Hepatocyte (in vitro differentiated cells): ENCODE data around the gene C5orf15. TPM values are rescaled to one million over a fixed set of nuclear protein-coding genes. Genes with fewer than 3 reads are reported as not detected.

ENCODE experiments used
- DNase-seq: peaks from one replicate; pipeline ENCODE4 v3.0.0-alpha.2; 2016; ENCODE audit warnings: low spot score
- H2AFZ ChIP-seq: fragments of 200-600 bp; sonication (generic); 2 replicates; pipeline ENCODE4 v1.6.0; 2016; ENCODE audit warnings: antibody characterized with exemption, mild to moderate bottlenecking
- H3K27ac ChIP-seq: fragments of 200-600 bp; sonication (generic); 2 replicates; pipeline ENCODE4 v1.5.1; 2016; ENCODE audit warnings: mild to moderate bottlenecking
- H3K27me3 ChIP-seq: fragments of 200-600 bp; sonication (generic); 2 replicates; pipeline ENCODE4 v1.6.1; 2016
- H3K36me3 ChIP-seq: fragments of 200-600 bp; sonication (generic); replicated peaks from 2 replicates; pipeline ENCODE4 v1.5.1; 2016; ENCODE audit warnings: low read depth; ENCODE audit not compliant: insufficient read depth
- H3K4me1 ChIP-seq: fragments of 200-600 bp; sonication (generic); 2 replicates; pipeline ENCODE4 v1.5.1; 2016; ENCODE audit warnings: mild to moderate bottlenecking, moderate library complexity; ENCODE audit not compliant: insufficient read depth
- H3K4me2 ChIP-seq: fragments of 200-600 bp; sonication (generic); 2 replicates; pipeline ENCODE4 v1.6.0; 2016
- H3K4me3 ChIP-seq: fragments of 200-600 bp; sonication (generic); 2 replicates; pipeline ENCODE4 v1.5.1; 2016; ENCODE audit warnings: mild to moderate bottlenecking
- H3K79me2 ChIP-seq: fragments of 200-600 bp; sonication (generic); 2 replicates; pipeline ENCODE4 v1.6.0; 2017; ENCODE audit warnings: mild to moderate bottlenecking
- H3K9me2 ChIP-seq: fragments of 200-600 bp; sonication (generic); replicated peaks from 2 replicates; pipeline ENCODE4 v1.6.0; 2017; ENCODE audit warnings: mild to moderate bottlenecking; ENCODE audit not compliant: insufficient read depth
- H3K9me3 ChIP-seq: fragments of 200-600 bp; sonication (generic); 2 replicates; pipeline ENCODE4 v1.5.1; 2016; ENCODE audit warnings: low read depth, mild to moderate bottlenecking
- H4K20me1 ChIP-seq: fragments of 200-600 bp; sonication (generic); 2 replicates; pipeline ENCODE4 v1.6.0; 2016; ENCODE audit warnings: mild to moderate bottlenecking; ENCODE audit not compliant: insufficient read depth, poor library complexity, severe bottlenecking
- EZH2 ChIP-seq: fragments of 200-600 bp; sonication (generic); IDR thresholded peaks from 2 replicates; pipeline ENCODE4 v1.6.1; 2016; ENCODE audit warnings: antibody characterized with exemption, mild to moderate bottlenecking, borderline replicate concordance
- EZH2phosphoT487 ChIP-seq: fragments of 200-600 bp; sonication (generic); IDR thresholded peaks from one replicate; pipeline ENCODE4 v1.6.1; 2018; ENCODE audit warnings: antibody characterized with exemption, mild to moderate bottlenecking, low read depth, moderate library complexity; ENCODE audit not compliant: unreplicated experiment, severe bottlenecking
- WGBS: methylation state at CpG from one replicate; pipeline ENCODE4 v1.1.6; 2016; ENCODE audit warnings: low lambda C conversion rate; ENCODE audit errors: missing lambda C conversion rate; 5-methylcytosine and 5-hydroxymethylcytosine counted together
- polyA plus RNA-seq: library from polyadenylated mRNA; unstranded; fragments of >200 nt; fragmentation: Nextera tagmentation; extraction: Ambion mirVana; gene quantifications from 2 replicates; pipeline ENCODE4 v1.2.1, GENCODE V29; 2016
- total RNA-seq: library from RNA; depleted of rRNA; stranded (reverse); fragments of >200 nt; gene quantifications from 2 replicates; pipeline ENCODE4 v1.2.3, GENCODE V29; 2014
- TF ChIP-seq, protein P1 (sequence below): fragments of 200-600 bp; sonication (generic); IDR thresholded peaks from 2 replicates; pipeline ENCODE4 v1.5.1; 2016; ENCODE audit warnings: antibody characterized with exemption, mild to moderate bottlenecking; ENCODE audit not compliant: poor library complexity

The C5orf15 gene
- total and polyA plus RNA-seq, 2 experiments from 2014 or later, result 76.6 to 124 TPM

DNA sequence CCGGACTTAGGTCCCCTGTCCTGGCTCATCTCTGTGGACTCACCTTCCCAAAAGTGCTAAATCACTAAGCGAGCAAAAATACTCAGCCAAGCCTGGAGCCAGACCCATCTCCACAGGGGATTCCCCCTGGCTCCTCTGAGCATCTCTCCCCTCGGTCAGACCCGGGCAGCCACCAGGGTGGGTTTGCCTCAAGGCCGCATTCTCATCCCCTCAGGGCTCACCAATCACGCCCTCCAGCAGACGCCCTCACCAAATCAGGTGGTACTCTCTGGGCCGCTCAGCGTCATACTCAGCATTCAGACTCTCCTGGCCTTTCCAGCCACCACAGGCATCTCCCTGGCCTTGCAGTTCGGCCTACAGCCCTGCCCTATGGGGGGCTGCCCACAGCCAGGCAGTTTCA is 49.7 kb downstream of the C5orf15 start:
- TF ChIP-seq EZH2 (no peak), EZH2phosphoT487 (no peak)
- TF ChIP-seq, protein P1, sequence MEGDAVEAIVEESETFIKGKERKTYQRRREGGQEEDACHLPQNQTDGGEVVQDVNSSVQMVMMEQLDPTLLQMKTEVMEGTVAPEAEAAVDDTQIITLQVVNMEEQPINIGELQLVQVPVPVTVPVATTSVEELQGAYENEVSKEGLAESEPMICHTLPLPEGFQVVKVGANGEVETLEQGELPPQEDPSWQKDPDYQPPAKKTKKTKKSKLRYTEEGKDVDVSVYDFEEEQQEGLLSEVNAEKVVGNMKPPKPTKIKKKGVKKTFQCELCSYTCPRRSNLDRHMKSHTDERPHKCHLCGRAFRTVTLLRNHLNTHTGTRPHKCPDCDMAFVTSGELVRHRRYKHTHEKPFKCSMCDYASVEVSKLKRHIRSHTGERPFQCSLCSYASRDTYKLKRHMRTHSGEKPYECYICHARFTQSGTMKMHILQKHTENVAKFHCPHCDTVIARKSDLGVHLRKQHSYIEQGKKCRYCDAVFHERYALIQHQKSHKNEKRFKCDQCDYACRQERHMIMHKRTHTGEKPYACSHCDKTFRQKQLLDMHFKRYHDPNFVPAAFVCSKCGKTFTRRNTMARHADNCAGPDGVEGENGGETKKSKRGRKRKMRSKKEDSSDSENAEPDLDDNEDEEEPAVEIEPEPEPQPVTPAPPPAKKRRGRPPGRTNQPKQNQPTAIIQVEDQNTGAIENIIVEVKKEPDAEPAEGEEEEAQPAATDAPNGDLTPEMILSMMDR, result no peak
- 95% methylated on average over 10 of the region's 10 CpGs for whole genome bisulfite sequencing
- Histone ChIP-seq H3K9me3 (no peaks in the 10 kb centered on the region), H3K4me3 (no peak overlapping the region), H3K4me1 (no peaks in the 10 kb centered on the region), H2AFZ (no peak overlapping the region), H3K79me2 (no peaks in the 10 kb centered on the region), H3K36me3 (no peaks in the 10 kb centered on the region), H3K27ac (no peak overlapping the region), H3K27me3 (no peaks in the 10 kb centered on the region), H3K4me2 (no peak overlapping the region), H4K20me1 (no peaks in the 10 kb centered on the region), H3K9me2 (no peaks in the 10 kb centered on the region)
- no peak for DNase-seq

DNA sequence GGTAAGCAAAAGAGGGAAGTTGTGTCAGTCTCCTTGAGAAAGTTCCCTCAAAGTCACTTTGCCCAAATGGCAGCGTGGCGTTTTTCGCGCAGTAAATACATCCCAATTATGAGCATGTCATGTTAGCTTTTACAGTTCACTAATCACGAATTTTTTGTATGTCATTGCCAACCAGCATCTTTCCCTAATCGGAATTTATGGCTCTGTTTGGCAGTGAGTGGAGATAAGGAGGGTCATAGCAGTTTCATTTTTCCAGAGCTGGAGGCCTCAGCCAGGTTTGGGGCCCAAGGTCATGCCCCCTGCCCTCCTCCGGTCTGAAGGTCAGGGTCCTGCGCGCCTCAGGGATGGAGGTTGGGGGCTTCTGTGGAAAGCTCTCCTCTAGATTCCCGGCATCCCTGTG is 50.1 kb downstream of the C5orf15 start:
- H3K36me3 ChIP-seq, result no peaks in the 10 kb centered on the region
- no peak overlapping the region for H3K4me2 ChIP-seq
- no peak overlapping the region for H3K27ac ChIP-seq
- no peaks in the 10 kb centered on the region for H3K4me1 ChIP-seq
- DNase-seq, result no peak
- no peak overlapping the region for H2AFZ ChIP-seq
- 82% methylated on average over 10 of the region's 10 CpGs for WGBS
- no peaks in the 10 kb centered on the region for H3K79me2 ChIP-seq
- no peak for TF ChIP-seq EZH2
- no peak for TF ChIP-seq EZH2phosphoT487
- TF ChIP-seq, protein P1, result no peak
- H3K27me3 ChIP-seq, result no peaks in the 10 kb centered on the region
- no peaks in the 10 kb centered on the region for H4K20me1 ChIP-seq
- H3K4me3 ChIP-seq, result no peak overlapping the region
- no peaks in the 10 kb centered on the region for H3K9me2 ChIP-seq
- no peaks in the 10 kb centered on the region for H3K9me3 ChIP-seq

DNA sequence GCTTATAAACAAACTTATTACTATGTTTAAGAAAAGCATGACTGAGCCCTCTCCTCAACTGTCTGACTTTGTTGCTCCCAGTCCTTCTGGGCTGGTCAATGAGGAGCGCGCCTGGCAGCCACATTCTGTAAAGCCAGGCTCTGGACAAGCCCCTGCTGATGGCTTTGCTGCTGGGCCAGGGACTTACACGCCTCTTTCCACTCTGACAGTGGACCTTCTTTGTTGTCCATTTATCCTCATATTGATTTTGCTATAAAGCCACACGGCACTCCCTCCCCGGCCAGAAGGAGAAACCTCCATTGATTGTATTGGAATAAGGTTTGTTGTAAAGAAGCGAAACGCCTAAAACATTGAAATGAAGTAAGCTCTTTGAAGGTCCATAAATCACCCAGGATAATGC is 50.6 kb downstream of the C5orf15 start:
- Histone ChIP-seq H3K79me2 (no peaks in the 10 kb centered on the region), H3K27ac (no peak overlapping the region)
- 76% methylated on average over 7 of the region's 7 CpGs for WGBS

More for the DNA sequence above, 50.6 kb downstream of the C5orf15 start:
- Histone ChIP-seq H3K36me3 (no peaks in the 10 kb centered on the region), H3K4me3 (no peak overlapping the region), H4K20me1 (no peaks in the 10 kb centered on the region), H3K27me3 (no peaks in the 10 kb centered on the region), H2AFZ (no peak overlapping the region), H3K9me2 (no peaks in the 10 kb centered on the region), H3K9me3 (no peaks in the 10 kb centered on the region), H3K4me2 (no peak overlapping the region), H3K4me1 (no peaks in the 10 kb centered on the region)
- TF ChIP-seq EZH2 (no peak), EZH2phosphoT487 (no peak)
- TF ChIP-seq, protein P1, result no peak
- no peak for DNase-seq
